GM12878 (cell line): ENCODE results near the gene KDM2A. TPM values are rescaled to one million over a fixed set of nuclear protein-coding genes. Genes with fewer than 3 reads are reported as not detected.

ENCODE experiments used
- ATAC-seq: fragments of 200-7000 bp; cut with Tn5 transposase; 3 replicates; pipeline ENCODE4 v1.9.1; 2020; ENCODE audit warnings: mild to moderate bottlenecking, moderate library complexity
- BruUV-seq: library from RNA; stranded (reverse); fragments of 400-500 nt; replicated peaks from 2 replicates; lab custom pipeline; 2021; lab: Mats Ljungman, UMichigan
- CTCF ChIA-PET: fragments of 300-600 bp; sonication (Branson Sonifier 250); formaldehyde crosslinking; extraction: SDS; loops from one replicate; lab custom pipeline; 2021; ENCODE audit warnings: inconsistent platforms; lab: Yijun Ruan, JAX
- POLR2A ChIA-PET: fragments of 350-600 bp; formaldehyde crosslinking; extraction: SDS; loops from one replicate; lab custom pipeline; 2021; ENCODE audit warnings: inconsistent platforms; lab: Charles Lee
- RAD21 ChIA-PET: fragments of 300-600 bp; sonication (Branson Sonifier 250); formaldehyde crosslinking; loops from one replicate; lab custom pipeline; 2023; ENCODE audit warnings: antibody characterized with exemption; ENCODE audit not compliant: unreplicated experiment; lab: Charles Lee
- SMC1A ChIA-PET: fragments of 300-600 bp; sonication (Branson Sonifier 250); formaldehyde crosslinking; loops from one replicate; lab custom pipeline; 2023; ENCODE audit not compliant: unreplicated experiment, uncharacterized antibody; lab: Charles Lee
- DNase-seq: peaks from one replicate; pipeline ENCODE4 v3.0.0-alpha.2; 2011; ENCODE audit warnings: low read depth, low spot score
- FAIRE-seq: peaks from 3 replicates; lab custom pipeline; 2011; peaks lifted over from hg19 to GRCh38; lab: Jason Lieb, UNC
- H2AFZ ChIP-seq: 2 replicates; pipeline ENCODE4 v1.6.0; 2011; ENCODE audit warnings: low read depth, low read length, control low read depth; ENCODE audit not compliant: control insufficient read depth
- H3K27ac ChIP-seq: 2 replicates; pipeline ENCODE4 v1.5.1; 2011; ENCODE audit warnings: control low read depth; ENCODE audit not compliant: control insufficient read depth, insufficient read depth
- H3K27me3 ChIP-seq, 2 experiments: replicated peaks in 1 of 2; 2 replicates each; pipeline versions ENCODE4 v1.6.0 to v1.6.1; 2011; ENCODE audit warnings: low read length in 1 of 2; ENCODE audit not compliant: control insufficient read depth in 2 of 2, insufficient read depth in 2 of 2
- H3K36me3 ChIP-seq, 2 experiments: 2 replicates each; pipeline ENCODE4 v1.5.1; 2011; ENCODE audit warnings: low read length in 1 of 2; ENCODE audit not compliant: control insufficient read depth in 2 of 2, insufficient read depth in 2 of 2
- H3K4me1 ChIP-seq: 2 replicates; pipeline ENCODE4 v1.6.1; 2011; ENCODE audit warnings: mild to moderate bottlenecking, low read length, moderate library complexity, mixed read lengths; ENCODE audit not compliant: control insufficient read depth, insufficient read depth
- H3K4me2 ChIP-seq: 2 replicates; pipeline ENCODE4 v1.6.0; 2011; ENCODE audit warnings: control low read depth; ENCODE audit not compliant: control insufficient read depth, insufficient read depth
- H3K4me3 ChIP-seq: fragments of 200-600 bp; sonication (generic); 2 replicates; pipeline ENCODE4 v1.5.1; 2016
- H3K79me2 ChIP-seq: 2 replicates; pipeline ENCODE4 v1.6.0; 2011; ENCODE audit warnings: low read length; ENCODE audit not compliant: control insufficient read depth, insufficient read depth
- H3K9ac ChIP-seq: 2 replicates; pipeline ENCODE4 v1.8.0; 2011; ENCODE audit warnings: low read length, control low read depth, mixed read lengths; ENCODE audit not compliant: control insufficient read depth, insufficient read depth
- H3K9me3 ChIP-seq: replicated peaks from 3 replicates; pipeline ENCODE4 v1.5.1; 2011; ENCODE audit warnings: mild to moderate bottlenecking, low read length; ENCODE audit not compliant: control insufficient read depth, insufficient read depth
- H4K20me1 ChIP-seq: 2 replicates; pipeline ENCODE4 v1.6.0; 2011; ENCODE audit not compliant: control insufficient read depth, insufficient read depth
- CBX5 ChIP-seq: sonication (generic); IDR thresholded peaks from 2 replicates; pipeline ENCODE4 v1.6.1; 2016; ENCODE audit warnings: low read depth, moderate library complexity, mild to moderate bottlenecking, inconsistent platforms
- E4F1 ChIP-seq: fragments of 450-650 bp; IDR thresholded peaks from 2 replicates; pipeline ENCODE4 v1.6.1; 2018; ENCODE audit warnings: borderline replicate concordance, mild to moderate bottlenecking; ENCODE audit not compliant: partially characterized antibody
- EP300 ChIP-seq, 2 experiments: fragments of 150-350 bp in 1 of 2; IDR thresholded peaks; 2 replicates each; pipeline ENCODE4 v1.6.1; 2011 to 2012; ENCODE audit warnings: low read depth in 2 of 2, low read length in 2 of 2, borderline replicate concordance in 1 of 2, improper control_type of control experiment in 1 of 2, inconsistent platforms in 1 of 2; ENCODE audit not compliant: control insufficient read depth in 1 of 2
- EZH2 ChIP-seq: IDR thresholded peaks from 2 replicates; pipeline ENCODE4 v1.6.1; 2012; ENCODE audit warnings: low read depth, mild to moderate bottlenecking, control low read depth, inconsistent platforms, low read length, borderline replicate concordance; ENCODE audit not compliant: control insufficient read depth
- FOS ChIP-seq: IDR thresholded peaks from 3 replicates; pipeline ENCODE4 v1.6.1; 2011; ENCODE audit warnings: borderline replicate concordance; ENCODE audit not compliant: insufficient read length; ENCODE audit errors: extremely low read depth
- GATAD2B ChIP-seq: fragments of 450-650 bp; conservative IDR thresholded peaks from 2 replicates; pipeline ENCODE4 v1.6.1; 2017; ENCODE audit warnings: low read depth, mild to moderate bottlenecking, moderate library complexity
- NR2C1 ChIP-seq: fragments of 450-650 bp; IDR thresholded peaks from 2 replicates; pipeline ENCODE4 v1.6.1; 2017; ENCODE audit warnings: antibody characterized with exemption, mild to moderate bottlenecking, moderate library complexity
- RELB ChIP-seq: fragments of 450-650 bp; IDR thresholded peaks from 2 replicates; pipeline ENCODE4 v1.6.1; 2017; ENCODE audit warnings: low read depth, mild to moderate bottlenecking, moderate library complexity
- SUPT20H ChIP-seq: IDR thresholded peaks from 2 replicates; pipeline ENCODE4 v1.6.1; 2011; ENCODE audit warnings: low read depth, mild to moderate bottlenecking, low read length, moderate library complexity, borderline replicate concordance; ENCODE audit not compliant: control insufficient read depth
- ZBED1 ChIP-seq: IDR thresholded peaks from 2 replicates; pipeline ENCODE4 v1.6.1; 2016; ENCODE audit warnings: borderline replicate concordance
- ZNF592 ChIP-seq: fragments of 450-650 bp; IDR thresholded peaks from 2 replicates; pipeline ENCODE4 v1.6.1; 2017; ENCODE audit warnings: mild to moderate bottlenecking, moderate library complexity
- WGBS: methylation state at CpG from one replicate; pipeline ENCODE4 v1.1.6; 2016; ENCODE audit warnings: low lambda C conversion rate; ENCODE audit not compliant: insufficient replicate concordance, insufficient coverage; ENCODE audit errors: missing lambda C conversion rate; 5-methylcytosine and 5-hydroxymethylcytosine counted together
- in situ Hi-C: fragments of 300-500 bp; cut with MboI; formaldehyde crosslinking; loops from 9 replicates; pipeline ENCODE4 v1.14.3; 2018; ENCODE audit warnings: mixed read lengths
- intact Hi-C: fragments of 100-400 bp; cut with micrococcal nuclease; formaldehyde crosslinking; loops from one replicate; pipeline ENCODE4 v1.14.2; 2022; ENCODE audit not compliant: unreplicated experiment
- polyA plus RNA-seq, 11 experiments: library from polyadenylated mRNA; depleted of rRNA in 4 of 11; unstranded in 6 of 11; stranded (reverse) in 5 of 11; fragments of >200 nt; fragmentation: Nextera tagmentation in 4 of 11; fragmentation: Illumina TruSeq in 1 of 11; extraction: Ambion mirVana in 4 of 11; extraction: Trizol in 1 of 11; gene quantifications; 1 replicate in 1 of 11; 2 replicates in 10 of 11; pipeline versions ENCODE4 v1.2.1 to v1.2.3, GENCODE V29; 2011 to 2016; ENCODE audit warnings: inconsistent platforms in 2 of 11, missing spikeins in 2 of 11, low read depth in 1 of 11
- total RNA-seq, 4 experiments: library from RNA; depleted of rRNA in 3 of 4; stranded (reverse); fragments of >200 nt in 3 of 4; fragmentation: Illumina TruSeq in 1 of 4; extraction: Trizol in 1 of 4; gene quantifications; 2 replicates each; pipeline versions ENCODE4 v1.2.1 to v1.2.3, GENCODE V29; 2013 to 2021

KDM2A gene
- total and polyA plus RNA-seq, 10 of the 15 experiments (the other 5 are each of a cell fraction or from before 2014, with no cell fraction given): 10.5 to 69.3 (median 41.6) TPM

- no peak for TF ChIP-seq E4F1
Observed at GRCh38 chr11:67227726-67228125, 108.7 kb downstream of the KDM2A start (continued).

GRCh38 chr11:67230406-67230805 lies 111.3 kb downstream of the KDM2A start:
- Histone ChIP-seq H3K27me3 (no peaks in the 10 kb centered on the region), H3K4me2 (no peak overlapping the region), H3K4me3 (no peak overlapping the region), H3K79me2 (peaks cover 3% of the 10 kb centered on the region), H2AFZ (no peak overlapping the region), H3K36me3 (peaks cover 10 to 18% of the 10 kb centered on the region in 2 experiments), H3K4me1 (no peaks in the 10 kb centered on the region), H3K9me3 (no peaks in the 10 kb centered on the region), H3K9ac (no peak overlapping the region), H3K27ac (no peak overlapping the region), H4K20me1 (no peaks in the 10 kb centered on the region)
- BruUV-seq: no TSS peak
- ChIA-PET RAD21 (interaction anchor here (1.5 kb wide), 1 partner anchor 9 kb away, joined by 3 read pairs; no protein-coding TSS in a partner anchor), POLR2A (interaction anchor here (0.6 to 0.7 kb wide), 2 partner anchors 254 to 438 kb away, joined by 3 to 5 read pairs; no protein-coding TSS in a partner anchor), SMC1A (interaction anchor here (0.7 kb wide), 1 partner anchor 28 kb away, joined by 3 read pairs; no protein-coding TSS in a partner anchor), CTCF (interaction anchor here (0.6 kb wide), 1 partner anchor 117 kb away, joined by 4 read pairs; no protein-coding TSS in a partner anchor)
- no peak for ATAC-seq
- no peak for TF ChIP-seq ZNF592
- no peak for TF ChIP-seq EP300 (IDR thresholded peaks at IDR 0.05; ENCODE audit: borderline replicate concordance in 1 of 2, control insufficient read depth in 1 of 2, low read depth in 2 of 2, low read length in 2 of 2)
- no peak for TF ChIP-seq EZH2
- no peak for TF ChIP-seq ZBED1
- no peak for TF ChIP-seq RELB
- TF ChIP-seq NR2C1: no peak
- no peak for TF ChIP-seq GATAD2B
- TF ChIP-seq CBX5: no peak
- TF ChIP-seq FOS: no peak
- no peak for TF ChIP-seq SUPT20H
- in situ Hi-C loops: no loop called here
- DNase-seq: no peak
- WGBS: 96% methylated on average over 3 of the region's 3 CpGs
- no peak for FAIRE-seq
- intact Hi-C loops: no loop called here
